GM19043 (cell line): ENCODE data around the gene CRYZL1.

Source experiments
- ATAC-seq: cut with Tn5 transposase; IDR thresholded peaks from one replicate; pipeline ENCODE4 v1.9.1; 2021; ENCODE audit warnings: low read depth; ENCODE audit not compliant: unreplicated experiment

Gene CRYZL1

DNA sequence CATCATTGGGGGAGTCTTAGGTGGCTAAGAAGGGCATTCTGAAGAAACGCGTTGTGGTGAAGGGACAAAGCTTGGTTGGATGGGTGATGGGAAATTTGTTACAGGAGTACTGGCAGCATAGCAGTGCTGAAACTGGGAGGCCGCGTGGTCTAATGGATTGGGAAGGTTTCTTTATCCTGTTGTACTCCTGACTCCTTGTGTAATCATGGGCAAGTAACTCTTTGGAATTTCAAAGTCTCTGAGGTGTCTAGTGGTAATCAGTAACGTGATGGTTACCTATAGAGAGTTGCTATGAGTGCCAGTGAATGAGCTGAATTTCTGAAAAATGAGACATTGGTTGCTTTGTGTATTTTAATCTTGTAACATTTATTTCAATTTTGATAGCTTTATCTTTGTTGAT, 71.5 kb downstream of the CRYZL1 start:
- no peak for ATAC-seq

DNA sequence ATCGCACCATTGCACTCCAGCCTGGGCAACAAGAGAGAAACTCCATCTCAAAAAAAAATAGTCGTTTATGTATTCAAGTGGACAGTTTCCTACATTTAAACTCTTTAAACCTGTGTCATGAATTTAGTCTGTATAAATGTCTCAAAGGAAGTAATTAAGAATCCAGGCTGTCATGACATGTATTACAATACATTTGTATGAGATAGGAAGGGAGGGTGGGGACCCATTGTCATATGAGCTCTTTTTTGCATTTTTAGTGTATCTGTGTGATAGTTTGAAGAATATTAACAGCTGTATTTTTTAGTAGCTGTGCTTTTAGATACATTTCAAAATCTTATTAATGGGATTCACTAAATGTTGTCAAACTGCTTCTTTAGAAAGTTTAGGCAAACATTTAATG, 73.1 kb downstream of the CRYZL1 start:
- ATAC-seq: no peak

DNA sequence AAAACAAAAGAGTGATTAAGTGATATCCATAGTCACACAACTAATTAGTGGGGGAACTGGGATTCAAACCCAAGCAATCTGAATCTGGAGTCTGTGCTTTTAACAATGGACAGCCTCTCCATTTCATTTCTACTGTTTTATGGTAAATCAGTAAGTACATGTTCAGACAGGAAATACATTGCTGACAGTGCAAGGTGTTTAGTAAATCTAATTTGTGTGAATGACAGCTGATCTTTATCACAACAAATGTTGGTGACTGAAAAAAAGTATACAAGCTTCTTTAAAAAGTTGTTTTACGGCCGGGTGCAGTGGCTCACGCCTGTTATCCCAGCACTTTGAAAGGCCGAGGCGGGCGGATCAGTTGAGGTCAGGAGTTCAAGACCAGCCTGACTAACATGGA, 73.6 kb downstream of the CRYZL1 start:
- no peak for ATAC-seq

DNA sequence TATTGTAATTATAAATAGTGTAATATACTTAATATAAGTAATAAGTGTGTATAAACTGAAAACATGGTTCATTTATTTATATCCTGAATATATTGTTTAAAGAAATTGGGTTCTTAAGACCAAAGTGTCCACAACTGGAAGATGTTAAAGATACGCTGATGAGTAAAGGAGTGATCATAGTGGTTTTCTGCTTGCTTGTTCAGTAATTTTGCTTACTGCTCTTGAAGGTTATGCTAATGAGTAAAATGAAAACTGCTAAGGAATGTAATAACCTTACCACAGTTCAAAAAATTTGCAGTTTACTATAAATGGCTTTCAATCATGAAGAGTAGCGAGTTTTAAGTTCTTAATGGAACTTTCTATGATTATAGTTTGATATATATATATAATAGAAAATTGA, 75.0 kb downstream of the CRYZL1 start:
- no peak for ATAC-seq

DNA sequence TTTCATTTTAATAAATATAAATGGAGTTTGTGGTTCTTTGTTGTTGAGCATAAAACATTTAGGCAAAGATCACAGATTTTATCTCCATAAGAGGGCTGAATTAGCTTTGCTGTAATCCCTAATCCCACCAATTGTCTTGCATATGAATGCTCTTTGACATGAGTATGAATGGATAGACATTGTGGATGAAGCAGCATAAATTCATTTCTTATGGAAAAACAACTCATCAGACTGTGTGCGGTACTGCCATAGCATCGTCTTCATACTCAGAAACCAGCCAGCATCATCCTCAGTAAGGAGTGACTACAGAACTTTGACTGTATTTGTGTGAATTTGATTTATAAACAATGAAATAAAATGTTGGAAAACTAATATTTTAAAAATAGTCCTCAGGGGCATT, 79.2 kb downstream of the CRYZL1 start:
- no peak for ATAC-seq

DNA sequence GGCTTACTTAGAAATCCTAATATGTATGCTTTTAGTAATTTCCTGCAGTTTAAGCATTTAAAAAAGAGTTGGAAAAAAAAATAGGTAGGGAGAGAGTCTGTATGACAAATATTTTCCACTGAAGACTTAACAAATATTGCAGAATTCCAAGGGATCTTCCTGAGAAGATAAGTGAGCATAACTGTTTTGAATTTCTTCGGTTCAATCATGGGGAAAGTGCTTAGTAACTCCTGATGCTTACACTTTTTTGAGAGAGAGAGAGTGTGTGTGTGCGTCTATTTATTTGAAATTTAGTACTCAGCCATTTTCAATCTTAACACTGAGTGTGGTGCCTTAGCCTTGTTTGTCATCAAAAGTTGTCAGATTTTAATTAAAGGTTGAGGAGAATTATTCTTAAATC, 80.2 kb downstream of the CRYZL1 start:
- ATAC-seq: no peak

DNA sequence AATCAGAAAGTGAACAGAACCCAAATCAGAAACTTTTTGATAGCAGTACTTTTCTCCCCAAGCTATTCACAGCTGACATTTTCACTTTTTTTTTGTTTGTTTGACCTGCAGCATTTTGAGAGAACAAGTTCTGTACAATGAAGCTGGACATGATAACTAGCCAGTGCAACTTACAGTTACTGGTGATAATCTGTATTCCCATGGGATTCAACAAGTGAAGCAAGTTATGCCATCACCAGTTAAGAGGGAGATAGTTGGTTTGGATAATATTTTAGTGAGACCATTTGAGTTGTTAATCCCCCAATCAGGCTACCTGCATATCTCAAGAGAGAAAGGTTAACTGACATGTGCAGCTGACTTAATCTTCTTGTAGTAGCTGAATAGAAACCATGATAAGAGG, 80.6 kb downstream of the CRYZL1 start:
- no peak for ATAC-seq

DNA sequence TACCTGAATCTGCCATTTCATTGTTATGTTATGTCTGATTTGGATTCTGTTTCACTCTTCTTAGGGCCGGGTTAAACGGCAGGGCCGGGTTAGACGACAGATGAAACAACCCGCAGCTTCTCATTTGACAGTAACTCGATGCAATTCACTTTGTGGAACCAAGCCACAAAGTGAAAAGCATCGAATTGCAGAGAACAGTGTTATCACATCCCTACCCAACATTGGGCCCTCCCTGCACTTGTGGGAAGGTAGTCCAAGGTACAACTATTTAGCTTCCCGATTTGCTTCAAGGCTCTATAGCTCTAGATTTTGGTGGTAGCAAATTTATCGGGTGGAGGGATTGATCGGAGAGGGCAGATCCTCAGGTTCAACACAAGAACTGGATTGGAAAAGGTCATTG, 81.7 kb downstream of the CRYZL1 start:
- no peak for ATAC-seq

DNA sequence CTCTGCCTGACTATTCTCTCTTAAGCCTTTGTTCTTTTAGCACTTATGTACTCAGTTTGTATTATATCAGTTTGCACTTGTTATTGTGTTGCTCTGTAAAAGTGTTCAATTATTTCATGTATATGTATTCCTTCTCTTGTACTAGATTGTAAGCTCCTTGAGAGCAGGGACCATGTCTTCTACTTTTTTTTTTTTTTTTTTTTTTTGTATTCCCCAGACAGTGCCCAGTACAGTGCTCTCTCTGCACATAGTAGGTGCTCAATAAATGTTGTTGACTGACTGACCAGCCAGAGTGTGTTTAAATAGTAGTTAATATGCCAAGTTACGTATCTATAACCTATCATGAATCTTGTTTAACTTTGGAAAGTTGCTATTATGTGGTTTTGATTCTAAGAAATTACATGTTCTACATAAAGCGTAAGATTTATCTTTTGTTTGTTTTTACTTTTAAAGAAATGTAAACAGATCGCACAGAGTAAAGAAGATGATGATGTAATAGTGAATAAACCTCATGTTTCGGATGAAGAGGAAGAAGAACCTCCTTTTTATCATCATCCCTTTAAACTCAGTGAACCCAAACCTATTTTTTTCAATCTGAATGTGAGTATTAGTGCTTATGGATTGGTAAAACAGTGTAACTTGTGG, 82.6 kb downstream of the CRYZL1 start:
- no peak for ATAC-seq

DNA sequence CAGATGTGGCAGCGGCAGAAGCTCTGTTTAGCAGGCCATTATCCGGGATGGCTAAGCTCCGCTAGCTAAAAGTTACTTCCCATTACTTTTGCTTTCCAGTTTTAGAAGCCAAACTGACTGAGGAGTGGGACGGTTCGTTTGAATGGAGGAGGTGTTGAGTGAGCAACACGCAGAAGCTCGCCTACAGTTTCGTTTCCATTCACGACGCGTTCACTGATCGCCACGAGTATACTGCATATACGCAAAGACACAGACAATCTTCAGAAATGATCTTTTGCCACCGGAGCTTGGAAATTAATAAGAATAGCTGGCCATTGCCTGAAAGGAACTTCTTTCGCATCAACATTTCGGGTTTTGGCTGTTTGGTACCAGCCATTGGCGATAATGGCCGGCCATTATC, 84.1 kb downstream of the CRYZL1 start:
- ATAC-seq: no peak

DNA sequence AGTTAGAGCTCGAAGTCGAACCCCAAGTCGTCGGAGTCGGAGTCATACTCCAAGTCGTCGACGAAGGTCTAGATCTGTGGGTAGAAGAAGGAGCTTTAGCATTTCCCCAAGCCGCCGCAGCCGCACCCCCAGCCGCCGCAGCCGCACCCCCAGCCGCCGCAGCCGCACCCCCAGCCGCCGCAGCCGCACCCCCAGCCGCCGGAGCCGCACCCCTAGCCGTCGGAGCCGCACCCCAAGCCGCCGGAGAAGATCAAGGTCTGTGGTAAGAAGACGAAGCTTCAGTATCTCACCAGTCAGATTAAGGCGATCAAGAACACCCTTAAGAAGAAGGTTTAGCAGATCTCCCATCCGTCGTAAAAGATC, 86.6 kb downstream of the CRYZL1 start:
- ATAC-seq: no peak

DNA sequence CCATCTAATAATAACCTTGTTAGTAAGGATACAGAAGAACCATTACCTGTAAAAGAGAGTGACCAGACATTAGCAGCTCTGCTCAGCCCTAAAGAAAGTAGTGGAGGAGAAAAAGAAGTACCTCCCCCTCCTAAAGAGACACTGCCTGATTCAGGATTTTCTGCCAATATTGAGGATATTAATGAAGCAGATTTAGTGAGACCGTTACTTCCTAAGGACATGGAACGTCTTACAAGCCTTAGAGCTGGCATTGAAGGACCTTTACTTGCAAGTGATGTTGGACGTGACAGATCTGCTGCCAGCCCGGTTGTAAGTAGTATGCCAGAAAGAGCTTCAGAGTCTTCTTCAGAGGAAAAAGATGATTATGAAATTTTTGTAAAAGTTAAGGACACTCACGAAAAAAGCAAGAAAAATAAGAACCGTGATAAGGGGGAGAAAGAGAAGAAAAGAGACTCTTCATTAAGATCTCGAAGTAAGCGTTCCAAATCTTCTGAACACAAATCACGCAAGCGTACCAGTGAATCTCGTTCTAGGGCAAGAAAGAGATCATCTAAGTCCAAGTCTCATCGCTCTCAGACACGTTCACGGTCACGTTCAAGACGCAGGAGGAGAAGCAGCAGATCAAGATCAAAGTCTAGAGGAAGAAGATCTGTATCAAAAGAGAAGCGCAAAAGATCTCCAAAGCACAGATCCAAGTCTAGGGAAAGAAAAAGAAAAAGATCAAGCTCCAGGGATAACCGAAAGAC, 87.1 kb downstream of the CRYZL1 start:
- ATAC-seq: no peak

DNA sequence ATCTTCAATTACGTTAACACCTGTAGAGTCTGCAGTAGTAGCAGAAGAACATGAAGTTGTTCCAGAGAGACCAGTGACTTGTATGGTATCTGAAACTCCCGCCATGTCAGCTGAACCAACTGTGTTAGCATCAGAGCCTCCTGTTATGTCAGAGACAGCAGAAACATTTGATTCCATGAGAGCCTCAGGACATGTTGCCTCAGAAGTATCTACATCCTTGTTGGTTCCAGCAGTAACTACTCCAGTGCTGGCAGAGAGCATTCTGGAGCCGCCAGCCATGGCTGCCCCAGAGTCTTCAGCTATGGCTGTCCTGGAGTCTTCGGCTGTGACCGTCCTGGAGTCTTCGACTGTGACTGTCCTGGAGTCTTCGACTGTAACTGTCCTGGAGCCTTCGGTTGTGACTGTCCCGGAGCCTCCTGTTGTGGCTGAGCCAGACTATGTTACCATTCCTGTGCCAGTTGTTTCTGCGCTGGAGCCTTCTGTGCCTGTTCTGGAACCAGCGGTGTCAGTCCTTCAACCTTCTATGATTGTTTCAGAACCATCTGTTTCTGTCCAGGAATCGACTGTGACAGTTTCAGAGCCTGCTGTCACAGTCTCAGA, 88.4 kb downstream of the CRYZL1 start:
- no peak for ATAC-seq

DNA sequence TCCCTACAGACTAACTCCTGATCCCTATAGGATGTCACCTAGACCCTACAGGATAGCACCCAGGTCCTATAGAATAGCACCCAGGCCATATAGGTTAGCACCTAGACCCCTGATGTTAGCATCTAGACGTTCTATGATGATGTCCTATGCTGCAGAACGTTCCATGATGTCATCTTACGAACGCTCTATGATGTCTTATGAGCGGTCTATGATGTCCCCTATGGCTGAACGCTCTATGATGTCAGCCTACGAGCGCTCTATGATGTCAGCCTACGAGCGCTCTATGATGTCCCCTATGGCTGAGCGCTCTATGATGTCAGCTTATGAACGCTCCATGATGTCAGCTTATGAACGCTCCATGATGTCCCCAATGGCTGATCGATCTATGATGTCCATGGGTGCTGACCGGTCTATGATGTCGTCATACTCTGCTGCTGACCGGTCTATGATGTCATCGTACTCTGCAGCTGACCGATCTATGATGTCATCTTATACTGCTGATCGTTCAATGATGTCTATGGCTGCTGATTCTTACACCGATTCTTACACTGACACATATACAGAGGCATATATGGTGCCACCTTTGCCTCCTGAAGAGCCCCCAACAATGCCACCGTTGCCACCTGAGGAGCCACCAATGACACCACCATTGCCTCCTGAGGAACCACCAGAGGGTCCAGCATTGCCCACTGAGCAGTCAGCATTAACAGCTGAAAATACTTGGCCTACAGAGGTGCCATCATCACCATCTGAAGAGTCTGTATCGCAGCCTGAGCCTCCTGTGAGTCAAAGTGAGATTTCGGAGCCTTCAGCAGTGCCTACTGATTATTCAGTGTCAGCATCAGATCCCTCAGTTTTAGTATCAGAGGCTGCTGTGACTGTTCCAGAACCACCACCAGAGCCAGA, 89.2 kb downstream of the CRYZL1 start:
- no peak for ATAC-seq

DNA sequence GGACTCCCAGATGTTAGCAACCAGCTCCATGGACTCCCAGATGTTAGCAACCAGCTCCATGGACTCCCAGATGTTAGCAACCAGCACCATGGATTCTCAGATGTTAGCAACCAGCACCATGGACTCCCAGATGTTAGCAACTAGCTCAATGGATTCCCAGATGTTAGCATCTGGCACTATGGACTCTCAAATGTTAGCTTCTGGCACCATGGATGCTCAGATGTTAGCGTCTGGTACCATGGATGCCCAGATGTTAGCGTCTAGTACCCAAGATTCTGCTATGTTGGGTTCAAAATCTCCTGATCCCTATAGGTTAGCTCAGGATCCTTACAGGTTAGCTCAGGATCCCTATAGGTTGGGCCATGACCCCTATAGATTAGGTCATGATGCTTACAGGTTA, 89.9 kb downstream of the CRYZL1 start:
- no peak for ATAC-seq

DNA sequence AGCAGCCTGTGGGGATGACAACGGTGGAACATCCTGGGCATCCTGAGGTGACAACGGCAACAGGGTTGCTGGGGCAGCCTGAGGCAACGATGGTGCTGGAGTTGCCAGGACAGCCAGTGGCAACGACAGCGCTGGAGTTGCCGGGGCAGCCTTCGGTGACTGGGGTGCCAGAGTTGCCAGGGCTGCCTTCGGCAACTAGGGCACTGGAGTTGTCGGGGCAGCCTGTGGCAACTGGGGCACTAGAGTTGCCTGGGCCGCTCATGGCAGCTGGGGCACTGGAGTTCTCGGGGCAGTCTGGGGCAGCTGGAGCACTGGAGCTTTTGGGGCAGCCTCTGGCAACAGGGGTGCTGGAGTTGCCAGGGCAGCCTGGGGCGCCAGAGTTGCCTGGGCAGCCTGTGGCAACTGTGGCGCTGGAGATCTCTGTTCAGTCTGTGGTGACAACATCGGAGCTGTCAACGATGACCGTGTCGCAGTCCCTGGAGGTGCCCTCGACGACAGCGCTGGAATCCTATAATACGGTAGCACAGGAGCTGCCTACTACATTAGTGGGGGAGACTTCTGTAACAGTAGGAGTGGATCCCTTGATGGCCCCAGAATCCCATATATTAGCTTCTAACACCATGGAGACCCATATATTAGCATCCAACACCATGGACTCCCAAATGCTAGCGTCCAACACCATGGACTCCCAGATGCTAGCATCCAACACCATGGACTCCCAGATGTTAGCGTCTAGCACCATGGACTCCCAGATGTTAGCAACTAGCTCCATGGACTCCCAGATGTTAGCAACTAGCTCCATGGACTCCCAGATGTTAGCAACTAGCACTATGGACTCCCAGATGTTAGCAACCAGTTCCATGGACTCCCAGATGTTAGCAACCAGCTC, 90.5 kb downstream of the CRYZL1 start:
- ATAC-seq: no peak

DNA sequence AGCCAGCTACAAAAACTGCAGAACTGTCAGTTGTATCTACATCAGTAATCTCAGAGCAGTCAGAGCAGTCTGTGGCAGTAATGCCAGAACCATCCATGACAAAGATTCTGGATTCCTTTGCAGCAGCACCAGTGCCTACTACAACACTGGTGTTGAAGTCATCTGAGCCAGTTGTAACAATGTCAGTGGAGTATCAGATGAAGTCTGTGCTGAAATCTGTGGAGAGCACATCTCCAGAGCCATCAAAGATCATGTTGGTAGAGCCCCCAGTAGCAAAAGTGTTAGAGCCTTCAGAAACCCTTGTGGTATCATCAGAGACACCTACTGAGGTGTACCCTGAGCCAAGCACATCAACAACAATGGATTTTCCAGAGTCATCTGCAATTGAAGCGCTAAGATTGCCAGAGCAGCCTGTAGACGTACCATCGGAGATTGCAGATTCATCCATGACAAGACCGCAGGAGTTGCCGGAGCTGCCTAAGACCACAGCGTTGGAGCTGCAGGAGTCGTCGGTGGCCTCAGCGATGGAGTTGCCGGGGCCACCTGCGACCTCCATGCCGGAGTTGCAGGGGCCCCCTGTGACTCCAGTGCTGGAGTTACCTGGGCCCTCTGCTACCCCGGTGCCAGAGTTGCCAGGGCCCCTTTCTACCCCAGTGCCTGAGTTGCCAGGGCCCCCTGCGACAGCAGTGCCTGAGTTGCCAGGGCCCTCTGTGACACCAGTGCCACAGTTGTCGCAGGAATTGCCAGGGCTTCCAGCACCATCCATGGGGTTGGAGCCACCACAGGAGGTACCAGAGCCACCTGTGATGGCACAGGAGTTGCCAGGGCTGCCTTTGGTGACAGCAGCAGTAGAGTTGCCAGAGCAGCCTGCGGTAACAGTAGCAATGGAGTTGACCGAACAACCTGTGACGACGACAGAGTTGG, 91.4 kb downstream of the CRYZL1 start:
- no peak for ATAC-seq

DNA sequence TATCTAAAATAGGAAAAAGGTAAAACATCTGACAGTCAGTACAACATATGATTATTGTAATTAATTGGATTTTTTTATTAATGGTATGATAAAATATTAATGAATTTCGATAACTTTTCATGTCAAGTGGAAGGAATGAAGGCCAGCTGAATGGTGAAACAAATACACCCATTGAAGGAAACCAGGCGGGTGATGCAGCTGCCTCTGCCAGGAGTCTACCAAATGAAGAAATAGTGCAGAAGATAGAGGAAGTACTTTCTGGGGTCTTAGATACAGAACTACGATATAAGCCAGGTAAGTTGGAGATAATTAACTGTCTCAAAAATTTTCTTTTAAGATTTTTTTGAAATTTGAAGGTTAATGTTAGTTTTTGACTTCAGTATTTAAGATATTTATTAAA, 95.5 kb downstream of the CRYZL1 start:
- ATAC-seq: no peak
